HL-60 (cell line): ENCODE measurements around the gene ARHGAP33.

Source experiments
- DNase-seq, 2 experiments: peaks; one replicate each; pipeline ENCODE4 v3.0.0-alpha.2; 2010 to 2020; ENCODE audit warnings: low read depth in 1 of 2, low spot score in 1 of 2
- H3K27ac ChIP-seq: fragments of 250-450 bp; sonication (Bioruptor Pico); replicated peaks from 2 replicates; pipeline ENCODE4 v1.5.1; 2020; ENCODE audit warnings: mild to moderate bottlenecking, moderate library complexity
- H3K27me3 ChIP-seq: fragments of 250-450 bp; sonication (Bioruptor Pico); 2 replicates; pipeline ENCODE4 v1.5.1; 2021; ENCODE audit warnings: mild to moderate bottlenecking, moderate library complexity; ENCODE audit not compliant: insufficient read depth, poor library complexity, severe bottlenecking
- H3K4me3 ChIP-seq: replicated peaks from 2 replicates; pipeline ENCODE4 v1.5.1; 2011; ENCODE audit warnings: mild to moderate bottlenecking, control low read depth, low read length; ENCODE audit not compliant: insufficient read depth
- GABPA ChIP-seq: IDR thresholded peaks from 2 replicates; pipeline ENCODE4 v1.6.1; 2012; ENCODE audit warnings: low read depth
- POLR2AphosphoS5 ChIP-seq: IDR thresholded peaks from 2 replicates; pipeline ENCODE4 v1.6.1; 2012; ENCODE audit warnings: low read depth
- SPI1 ChIP-seq: IDR thresholded peaks from 2 replicates; pipeline ENCODE4 v1.6.1; 2012; ENCODE audit warnings: low read depth, mild to moderate bottlenecking, borderline replicate concordance
- TF ChIP-seq, protein P1 (sequence below): IDR thresholded peaks from one replicate; pipeline ENCODE4 v1.5.1; 2011; ENCODE audit warnings: low read length, control low read depth, inconsistent platforms; ENCODE audit not compliant: insufficient read depth
- TF ChIP-seq, protein P2 (sequence below): IDR thresholded peaks from 2 replicates; pipeline ENCODE4 v1.6.1; 2012; ENCODE audit warnings: low read depth; ENCODE audit not compliant: insufficient replicate concordance

ARHGAP33 gene

DNA sequence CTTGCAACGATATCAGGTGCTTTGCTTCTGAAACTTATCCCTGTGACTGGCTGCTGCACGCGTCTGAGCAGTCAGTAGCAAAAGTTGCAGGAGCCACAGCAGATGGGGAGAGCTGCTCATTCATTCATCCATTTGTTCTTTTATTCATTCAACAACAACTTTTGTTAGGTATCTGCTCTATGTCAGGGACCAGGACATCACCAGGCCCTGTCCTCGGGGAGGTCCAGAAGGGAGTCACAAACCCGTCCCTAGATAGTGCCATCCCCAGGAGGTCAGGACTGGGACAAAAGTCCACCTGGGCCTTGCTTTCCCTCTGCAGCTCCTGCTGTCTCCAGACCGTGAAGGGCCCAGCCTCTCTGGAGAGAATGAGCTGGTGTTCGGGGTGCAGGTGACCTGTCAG, 2.6 kb downstream of the ARHGAP33 start:
- Histone ChIP-seq H3K27me3 (no peaks in the 10 kb centered on the region), H3K4me3 (no peak overlapping the region), H3K27ac (no peak overlapping the region)
- no peak for DNase-seq
- TF ChIP-seq POLR2AphosphoS5 (no peak), GABPA (no peak), SPI1 (no peak)
- TF ChIP-seq, protein P1, sequence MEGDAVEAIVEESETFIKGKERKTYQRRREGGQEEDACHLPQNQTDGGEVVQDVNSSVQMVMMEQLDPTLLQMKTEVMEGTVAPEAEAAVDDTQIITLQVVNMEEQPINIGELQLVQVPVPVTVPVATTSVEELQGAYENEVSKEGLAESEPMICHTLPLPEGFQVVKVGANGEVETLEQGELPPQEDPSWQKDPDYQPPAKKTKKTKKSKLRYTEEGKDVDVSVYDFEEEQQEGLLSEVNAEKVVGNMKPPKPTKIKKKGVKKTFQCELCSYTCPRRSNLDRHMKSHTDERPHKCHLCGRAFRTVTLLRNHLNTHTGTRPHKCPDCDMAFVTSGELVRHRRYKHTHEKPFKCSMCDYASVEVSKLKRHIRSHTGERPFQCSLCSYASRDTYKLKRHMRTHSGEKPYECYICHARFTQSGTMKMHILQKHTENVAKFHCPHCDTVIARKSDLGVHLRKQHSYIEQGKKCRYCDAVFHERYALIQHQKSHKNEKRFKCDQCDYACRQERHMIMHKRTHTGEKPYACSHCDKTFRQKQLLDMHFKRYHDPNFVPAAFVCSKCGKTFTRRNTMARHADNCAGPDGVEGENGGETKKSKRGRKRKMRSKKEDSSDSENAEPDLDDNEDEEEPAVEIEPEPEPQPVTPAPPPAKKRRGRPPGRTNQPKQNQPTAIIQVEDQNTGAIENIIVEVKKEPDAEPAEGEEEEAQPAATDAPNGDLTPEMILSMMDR: no peak
- TF ChIP-seq, protein P2, sequence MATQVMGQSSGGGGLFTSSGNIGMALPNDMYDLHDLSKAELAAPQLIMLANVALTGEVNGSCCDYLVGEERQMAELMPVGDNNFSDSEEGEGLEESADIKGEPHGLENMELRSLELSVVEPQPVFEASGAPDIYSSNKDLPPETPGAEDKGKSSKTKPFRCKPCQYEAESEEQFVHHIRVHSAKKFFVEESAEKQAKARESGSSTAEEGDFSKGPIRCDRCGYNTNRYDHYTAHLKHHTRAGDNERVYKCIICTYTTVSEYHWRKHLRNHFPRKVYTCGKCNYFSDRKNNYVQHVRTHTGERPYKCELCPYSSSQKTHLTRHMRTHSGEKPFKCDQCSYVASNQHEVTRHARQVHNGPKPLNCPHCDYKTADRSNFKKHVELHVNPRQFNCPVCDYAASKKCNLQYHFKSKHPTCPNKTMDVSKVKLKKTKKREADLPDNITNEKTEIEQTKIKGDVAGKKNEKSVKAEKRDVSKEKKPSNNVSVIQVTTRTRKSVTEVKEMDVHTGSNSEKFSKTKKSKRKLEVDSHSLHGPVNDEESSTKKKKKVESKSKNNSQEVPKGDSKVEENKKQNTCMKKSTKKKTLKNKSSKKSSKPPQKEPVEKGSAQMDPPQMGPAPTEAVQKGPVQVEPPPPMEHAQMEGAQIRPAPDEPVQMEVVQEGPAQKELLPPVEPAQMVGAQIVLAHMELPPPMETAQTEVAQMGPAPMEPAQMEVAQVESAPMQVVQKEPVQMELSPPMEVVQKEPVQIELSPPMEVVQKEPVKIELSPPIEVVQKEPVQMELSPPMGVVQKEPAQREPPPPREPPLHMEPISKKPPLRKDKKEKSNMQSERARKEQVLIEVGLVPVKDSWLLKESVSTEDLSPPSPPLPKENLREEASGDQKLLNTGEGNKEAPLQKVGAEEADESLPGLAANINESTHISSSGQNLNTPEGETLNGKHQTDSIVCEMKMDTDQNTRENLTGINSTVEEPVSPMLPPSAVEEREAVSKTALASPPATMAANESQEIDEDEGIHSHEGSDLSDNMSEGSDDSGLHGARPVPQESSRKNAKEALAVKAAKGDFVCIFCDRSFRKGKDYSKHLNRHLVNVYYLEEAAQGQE: no peak

DNA sequence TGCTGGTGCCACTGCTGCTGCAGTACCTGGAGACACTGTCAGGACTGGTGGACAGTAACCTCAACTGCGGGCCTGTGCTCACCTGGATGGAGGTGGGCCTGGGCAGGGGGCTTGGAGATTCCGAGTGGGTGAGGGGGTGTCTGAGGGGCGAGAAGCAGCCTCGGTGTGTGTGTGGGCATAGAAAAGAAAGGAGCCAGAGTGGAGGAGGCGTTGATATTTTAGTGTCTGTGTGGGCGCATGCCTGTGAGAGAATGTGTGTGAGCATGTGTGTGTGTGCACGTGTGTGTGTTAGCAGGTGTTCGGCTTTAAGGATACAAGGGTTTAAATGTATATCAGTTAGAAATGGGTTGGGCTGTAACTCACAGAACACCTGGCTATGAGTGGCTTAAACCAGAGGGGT, 3.7 kb downstream of the ARHGAP33 start:
- H3K27ac ChIP-seq: no peak overlapping the region
- TF ChIP-seq SPI1 (no peak), GABPA (no peak), POLR2AphosphoS5 (no peak)
- TF ChIP-seq, protein P1: no peak
- TF ChIP-seq, protein P2: no peak
- DNase-seq: no peak
- H3K4me3 ChIP-seq: no peak overlapping the region
- H3K27me3 ChIP-seq: no peaks in the 10 kb centered on the region

DNA sequence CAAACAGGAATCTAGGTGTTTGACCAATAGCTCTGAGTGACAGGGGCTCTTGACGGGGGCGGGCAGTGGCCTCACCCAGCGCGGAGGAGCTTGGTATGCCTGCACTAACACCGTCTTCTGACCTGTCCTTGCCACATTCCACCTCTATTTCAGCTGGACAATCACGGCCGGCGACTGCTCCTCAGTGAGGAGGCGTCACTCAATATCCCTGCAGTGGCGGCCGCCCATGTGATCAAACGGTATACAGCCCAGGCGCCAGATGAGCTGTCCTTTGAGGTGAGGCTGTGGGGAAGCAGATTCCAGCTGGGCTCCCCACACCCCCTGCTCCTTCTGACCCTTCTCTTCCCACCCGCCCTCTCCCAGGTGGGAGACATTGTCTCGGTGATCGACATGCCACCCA, 4.7 kb downstream of the ARHGAP33 start:
- TF ChIP-seq GABPA (no peak), SPI1 (no peak), POLR2AphosphoS5 (no peak)
- TF ChIP-seq, protein P1: no peak
- TF ChIP-seq, protein P2: no peak
- Histone ChIP-seq H3K4me3 (no peak overlapping the region), H3K27me3 (no peaks in the 10 kb centered on the region), H3K27ac (no peak overlapping the region)
- DNase-seq: no peak
